Measurements from ENCODE around the gene ACTG2. TPM values are rescaled to one million over a fixed set of nuclear protein-coding genes. Genes with fewer than 3 reads are reported as not detected.

Gene ACTG2
- total RNA-seq, 4 donors from 2014 or later = 0.41 to 3.1 (median 1.9) TPM

DNA sequence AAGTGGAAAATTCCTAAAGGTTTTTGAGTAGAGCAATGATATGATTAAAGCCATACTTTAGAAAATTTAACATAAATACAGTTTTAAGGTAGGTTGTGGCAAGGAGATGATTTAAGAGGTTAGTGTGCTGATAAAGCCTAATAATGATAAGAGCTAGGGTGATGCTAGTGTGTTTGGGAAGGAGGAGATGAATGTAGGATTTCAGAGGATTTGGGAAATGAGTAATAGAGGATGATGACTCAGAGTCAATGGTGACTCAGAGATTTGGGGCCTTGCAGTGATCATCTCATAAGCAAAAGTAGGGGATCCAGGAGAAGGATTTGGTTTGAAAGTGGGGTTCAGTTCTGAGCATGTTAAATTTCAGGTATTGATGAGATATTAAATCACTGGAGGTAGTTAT is 40.8 kb upstream of the ACTG2 start:
- TF ChIP-seq POLR2A (IDR thresholded peaks at IDR 0.05) = no peak
- TF ChIP-seq, protein P1, sequence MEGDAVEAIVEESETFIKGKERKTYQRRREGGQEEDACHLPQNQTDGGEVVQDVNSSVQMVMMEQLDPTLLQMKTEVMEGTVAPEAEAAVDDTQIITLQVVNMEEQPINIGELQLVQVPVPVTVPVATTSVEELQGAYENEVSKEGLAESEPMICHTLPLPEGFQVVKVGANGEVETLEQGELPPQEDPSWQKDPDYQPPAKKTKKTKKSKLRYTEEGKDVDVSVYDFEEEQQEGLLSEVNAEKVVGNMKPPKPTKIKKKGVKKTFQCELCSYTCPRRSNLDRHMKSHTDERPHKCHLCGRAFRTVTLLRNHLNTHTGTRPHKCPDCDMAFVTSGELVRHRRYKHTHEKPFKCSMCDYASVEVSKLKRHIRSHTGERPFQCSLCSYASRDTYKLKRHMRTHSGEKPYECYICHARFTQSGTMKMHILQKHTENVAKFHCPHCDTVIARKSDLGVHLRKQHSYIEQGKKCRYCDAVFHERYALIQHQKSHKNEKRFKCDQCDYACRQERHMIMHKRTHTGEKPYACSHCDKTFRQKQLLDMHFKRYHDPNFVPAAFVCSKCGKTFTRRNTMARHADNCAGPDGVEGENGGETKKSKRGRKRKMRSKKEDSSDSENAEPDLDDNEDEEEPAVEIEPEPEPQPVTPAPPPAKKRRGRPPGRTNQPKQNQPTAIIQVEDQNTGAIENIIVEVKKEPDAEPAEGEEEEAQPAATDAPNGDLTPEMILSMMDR (IDR thresholded peaks at IDR 0.05 in 4 of 5, conservative IDR thresholded peaks at IDR 0.05 in 1 of 5) = no peak
- intact Hi-C loops (cut with DNase I; ENCODE audit: low total_unique reads) = no loop called here
- DNase-seq (no peak), ATAC-seq (no peak)
- Histone ChIP-seq H3K4me1 (no peaks in the 10 kb centered on the region), H3K4me3 (no peak overlapping the region), H3K36me3 (peaks cover 0 to 98% of the 10 kb centered on the region in 2 donors), H3K27me3 (no peaks in the 10 kb centered on the region), H3K9me3 (no peaks in the 10 kb centered on the region), H3K27ac (no peak overlapping the region)
- in situ Hi-C loops (cut with MboI; ENCODE audit: low sequenced_read_pairs in 4 of 4) = no loop called here

DNA sequence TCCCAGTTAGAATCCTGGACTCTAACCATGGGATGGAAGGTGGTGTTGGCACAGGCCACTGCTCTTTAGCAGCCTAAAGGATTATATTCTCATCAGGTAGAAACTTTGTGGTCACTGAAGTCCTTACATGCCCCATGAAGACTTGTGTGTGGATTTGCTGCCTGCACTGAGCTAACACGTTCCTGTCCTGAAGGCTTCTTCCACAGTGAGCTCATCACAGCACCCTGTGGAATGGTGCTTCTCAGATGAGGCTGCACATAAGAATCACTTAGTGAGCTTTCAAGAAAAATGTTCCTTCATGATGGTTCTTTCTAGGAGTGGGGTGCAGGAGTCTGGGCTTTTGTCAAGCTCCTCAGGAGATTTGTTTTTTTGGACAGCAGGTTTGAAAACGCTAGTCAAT is 37.3 kb upstream of the ACTG2 start:
- Histone ChIP-seq H3K9me3 (no peaks in the 10 kb centered on the region), H3K4me1 (no peaks in the 10 kb centered on the region), H3K27ac (no peak overlapping the region), H3K4me3 (no peak overlapping the region), H3K27me3 (no peaks in the 10 kb centered on the region), H3K36me3 (peaks cover 0 to 93% of the 10 kb centered on the region in 2 donors)
- ATAC-seq (no peak), DNase-seq (no peak)
- intact Hi-C loops (cut with DNase I; ENCODE audit: low total_unique reads) (no loop called here), in situ Hi-C loops (cut with MboI; ENCODE audit: low sequenced_read_pairs in 4 of 4) (no loop called here)
- TF ChIP-seq, protein P1 (IDR thresholded peaks at IDR 0.05 in 4 of 5, conservative IDR thresholded peaks at IDR 0.05 in 1 of 5) = no peak
- TF ChIP-seq POLR2A (IDR thresholded peaks at IDR 0.05) = no peak

DNA sequence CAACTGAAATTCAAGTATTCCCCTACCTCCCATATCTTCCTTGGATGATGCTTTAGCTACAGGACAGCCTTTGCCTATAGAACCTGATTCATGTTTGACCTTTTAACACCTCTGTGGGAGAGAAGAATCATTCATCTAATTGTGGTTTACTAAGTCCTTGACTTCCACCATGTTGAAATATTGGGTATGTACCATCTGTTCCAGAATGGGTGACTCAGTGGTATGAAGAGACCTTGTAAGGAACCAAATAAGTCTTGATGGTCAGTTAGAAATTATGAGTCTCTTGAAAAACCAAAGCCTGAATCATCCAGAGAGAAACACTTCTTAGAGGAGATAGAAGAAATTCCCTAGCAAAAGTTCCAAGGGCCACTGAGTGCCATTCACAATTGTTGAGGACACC is 36.6 kb upstream of the ACTG2 start:
- H3K4me1 ChIP-seq = no peaks in the 10 kb centered on the region
- no peak for TF ChIP-seq POLR2A (IDR thresholded peaks at IDR 0.05)
- TF ChIP-seq, protein P1 (IDR thresholded peaks at IDR 0.05 in 4 of 5, conservative IDR thresholded peaks at IDR 0.05 in 1 of 5) = no peak
- ATAC-seq (no peak), DNase-seq (no peak)
- in situ Hi-C loops (cut with MboI; ENCODE audit: low sequenced_read_pairs in 4 of 4) = no loop called here
- intact Hi-C loops (cut with DNase I; ENCODE audit: low total_unique reads) = no loop called here
- no peak overlapping the region for H3K27ac ChIP-seq
- no peak overlapping the region for H3K4me3 ChIP-seq
- no peaks in the 10 kb centered on the region for H3K9me3 ChIP-seq
- H3K27me3 ChIP-seq = no peaks in the 10 kb centered on the region
- peaks cover 0 to 93% of the 10 kb centered on the region in 2 donors for H3K36me3 ChIP-seq

DNA sequence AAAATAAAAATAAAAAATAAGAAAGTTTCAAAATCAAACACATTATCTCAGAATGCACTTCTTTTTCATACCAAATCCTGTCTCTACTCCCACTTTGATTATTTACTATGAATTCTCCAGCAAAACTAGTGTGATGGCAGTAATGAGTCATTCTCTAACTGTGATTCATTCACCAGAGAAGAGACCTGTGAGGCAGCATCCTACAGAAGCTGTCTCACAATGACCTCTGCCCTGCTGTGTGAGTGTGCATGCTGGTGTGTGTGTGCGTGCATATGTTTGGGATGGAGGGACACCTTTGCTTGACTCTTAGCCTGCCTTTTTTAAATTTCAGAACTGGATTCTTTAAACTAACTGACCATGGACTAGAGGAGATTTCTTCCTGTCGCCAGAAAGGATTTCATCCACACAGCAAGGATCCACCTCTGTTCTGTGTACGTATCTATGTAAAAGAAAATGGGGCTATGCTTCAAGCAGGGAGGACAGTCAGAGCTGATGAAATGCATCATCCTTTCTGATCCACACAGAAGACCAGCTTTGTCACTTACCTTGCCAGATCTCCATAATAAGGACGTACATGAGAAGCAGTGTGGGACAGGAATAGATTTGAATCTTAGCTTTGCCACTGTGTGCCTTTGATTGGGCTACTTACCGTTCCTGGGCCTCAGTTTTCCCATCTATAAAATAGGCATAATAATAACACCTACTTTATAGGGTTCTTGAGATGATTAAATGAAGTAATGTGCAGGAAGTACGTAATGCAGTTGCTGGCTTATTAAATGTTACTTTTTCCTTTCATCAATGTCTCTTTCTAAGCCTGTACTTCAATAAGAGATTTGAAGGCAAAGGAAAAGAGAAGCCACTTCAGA is 32.9 kb upstream of the ACTG2 start:
- H3K27me3 ChIP-seq = no peaks in the 10 kb centered on the region
- no peaks in the 10 kb centered on the region for H3K9me3 ChIP-seq
- DNase-seq = no peak
- ATAC-seq = no peak
- no peak overlapping the region for H3K27ac ChIP-seq
- in situ Hi-C loops (cut with MboI; ENCODE audit: low sequenced_read_pairs in 4 of 4) (no loop called here), intact Hi-C loops (cut with DNase I; ENCODE audit: low total_unique reads) (no loop called here)
- TF ChIP-seq POLR2A (IDR thresholded peaks at IDR 0.05) = no peak
- TF ChIP-seq, protein P1 (IDR thresholded peaks at IDR 0.05 in 4 of 5, conservative IDR thresholded peaks at IDR 0.05 in 1 of 5) = no peak
- H3K36me3 ChIP-seq = peaks cover 0 to 94% of the 10 kb centered on the region in 2 donors
- no peaks in the 10 kb centered on the region for H3K4me1 ChIP-seq
- no peak overlapping the region for H3K4me3 ChIP-seq

Data from gastrocnemius medialis (tissue), 4 donors.